ENCODE data around the gene XYLT1.

The XYLT1 gene

DNA sequence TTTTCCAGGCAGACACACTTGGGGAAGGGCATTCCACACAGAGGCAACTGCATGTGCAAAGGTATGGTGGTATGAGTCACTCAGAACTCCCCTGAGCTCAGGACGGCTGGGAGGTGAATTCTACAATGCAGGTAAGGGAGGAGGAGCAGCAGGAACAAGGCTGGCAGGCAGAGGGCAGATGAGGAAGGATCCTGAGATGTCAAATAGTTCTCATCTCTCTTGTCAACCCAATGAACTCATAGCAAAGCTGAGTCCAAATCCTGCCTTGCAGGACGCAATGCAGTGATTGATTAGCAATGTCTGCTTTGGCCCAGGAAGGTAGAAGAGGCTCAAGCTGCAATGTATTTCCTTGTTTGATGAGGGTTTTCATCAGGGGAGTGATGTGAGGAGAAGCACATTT lies 243.5 kb downstream of the XYLT1 start:
- H3K4me3 ChIP-seq (replicated peaks; ENCODE audit: low read depth, low read length), result no peak overlapping the region
- DNase-seq (ENCODE audit: extremely low read depth, low read depth), result no peak
- TF ChIP-seq CTCF (IDR thresholded peaks at IDR 0.05; ENCODE audit: low read depth, low read length, missing control alignments), result no peak

DNA sequence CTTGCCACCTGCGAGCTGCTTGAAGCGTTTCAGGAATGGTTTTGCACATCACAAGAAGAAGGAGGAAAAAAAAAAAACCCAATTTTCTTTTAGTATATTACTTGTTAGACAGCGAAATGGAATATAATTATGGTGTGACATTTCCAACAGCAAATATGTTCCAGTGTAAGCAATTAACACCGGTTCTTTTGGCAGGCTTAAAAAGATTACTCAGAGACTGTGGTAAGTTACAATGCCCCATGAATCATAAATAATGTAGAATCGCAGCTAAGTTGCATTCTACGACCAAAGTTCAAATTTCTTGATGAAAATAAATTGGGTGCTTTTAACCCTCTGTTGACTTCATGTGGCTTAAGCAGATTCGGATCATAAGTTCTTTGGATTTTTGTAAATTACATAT lies 245.2 kb downstream of the XYLT1 start:
- H3K4me3 ChIP-seq (replicated peaks; ENCODE audit: low read depth, low read length), result no peak overlapping the region
- TF ChIP-seq CTCF (IDR thresholded peaks at IDR 0.05; ENCODE audit: low read depth, low read length, missing control alignments), result no peak
- no peak for DNase-seq (ENCODE audit: extremely low read depth, low read depth)

DNA sequence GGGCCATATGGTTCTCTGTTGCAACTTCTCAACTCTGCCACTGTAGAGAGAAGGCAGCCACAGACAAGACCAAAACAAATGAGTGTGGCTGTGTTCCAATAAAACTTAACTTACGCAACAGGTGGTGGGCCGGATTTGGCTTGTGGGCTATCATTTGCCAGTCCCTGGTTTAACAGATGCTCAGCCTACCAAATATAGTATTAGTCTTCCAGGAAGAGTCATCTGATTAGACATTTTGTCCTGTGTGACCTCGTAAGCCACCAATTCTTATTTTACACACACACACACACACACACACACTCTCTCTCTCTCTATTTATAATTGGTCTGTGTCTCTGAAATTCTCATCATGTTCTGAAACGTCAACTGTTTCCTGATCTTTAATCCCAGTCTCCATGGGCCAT lies 245.9 kb downstream of the XYLT1 start:
- TF ChIP-seq CTCF (IDR thresholded peaks at IDR 0.05; ENCODE audit: low read depth, low read length, missing control alignments), result no peak
- no peak overlapping the region for H3K4me3 ChIP-seq (replicated peaks; ENCODE audit: low read depth, low read length)
- DNase-seq (ENCODE audit: extremely low read depth, low read depth), result peak; percentile 52

DNA sequence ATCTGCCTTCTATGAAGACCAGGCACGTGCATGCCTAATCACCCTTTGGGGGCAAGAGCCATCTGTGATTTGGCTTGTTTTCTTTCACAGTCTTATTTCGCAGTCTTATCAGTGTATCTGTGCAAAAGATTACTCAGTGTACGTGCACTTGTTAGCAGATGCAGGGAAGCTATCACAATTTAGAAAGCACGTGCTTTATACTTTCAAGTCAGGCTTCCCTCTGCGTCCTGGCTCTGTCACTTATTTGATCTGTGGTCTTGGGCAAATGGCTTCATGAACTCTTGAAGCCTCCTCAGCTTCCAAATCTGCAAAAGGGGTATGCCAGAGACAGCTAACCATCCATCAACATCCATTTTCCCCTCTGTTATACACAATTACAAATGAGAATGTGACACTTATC lies 246.4 kb downstream of the XYLT1 start:
- H3K4me3 ChIP-seq (replicated peaks; ENCODE audit: low read depth, low read length), result no peak overlapping the region
- TF ChIP-seq CTCF (IDR thresholded peaks at IDR 0.05; ENCODE audit: low read depth, low read length, missing control alignments), result no peak
- DNase-seq (ENCODE audit: extremely low read depth, low read depth), result no peak

GRCh38 chr16:17223576-17223975 lies 247.2 kb downstream of the XYLT1 start:
- no peak overlapping the region for H3K4me3 ChIP-seq (replicated peaks; ENCODE audit: low read depth, low read length)
- TF ChIP-seq CTCF (IDR thresholded peaks at IDR 0.05; ENCODE audit: low read depth, low read length, missing control alignments), result no peak
- DNase-seq (ENCODE audit: extremely low read depth, low read depth), result no peak

DNA sequence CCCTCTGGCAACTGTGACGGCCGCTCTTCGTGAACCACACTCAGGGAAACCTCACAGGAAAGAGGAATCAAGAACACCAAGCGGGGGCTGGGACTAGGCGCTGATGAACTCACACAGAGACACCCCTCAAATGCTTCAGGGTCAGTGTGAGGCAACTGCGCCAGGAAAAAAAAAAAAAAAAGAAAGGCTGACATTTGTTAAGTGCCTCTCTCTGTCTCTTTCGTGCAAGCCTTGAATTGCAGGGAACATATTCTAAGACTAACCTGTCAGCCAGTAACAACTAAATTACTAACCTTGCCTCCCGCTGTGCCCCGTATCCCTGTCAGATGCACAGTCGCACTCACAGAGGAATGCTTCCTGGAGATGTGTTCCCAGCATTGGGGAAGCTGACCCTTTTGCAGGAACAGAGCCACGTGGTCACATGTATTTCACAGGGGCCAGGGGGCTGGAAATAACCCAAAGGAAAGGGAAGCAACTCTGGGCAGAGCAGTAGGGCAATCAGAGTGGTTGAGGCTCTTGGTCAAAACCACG lies 247.8 kb downstream of the XYLT1 start:
- no peak for DNase-seq (ENCODE audit: extremely low read depth, low read depth)
- TF ChIP-seq CTCF (IDR thresholded peaks at IDR 0.05; ENCODE audit: low read depth, low read length, missing control alignments), result no peak
- no peak overlapping the region for H3K4me3 ChIP-seq (replicated peaks; ENCODE audit: low read depth, low read length)

DNA sequence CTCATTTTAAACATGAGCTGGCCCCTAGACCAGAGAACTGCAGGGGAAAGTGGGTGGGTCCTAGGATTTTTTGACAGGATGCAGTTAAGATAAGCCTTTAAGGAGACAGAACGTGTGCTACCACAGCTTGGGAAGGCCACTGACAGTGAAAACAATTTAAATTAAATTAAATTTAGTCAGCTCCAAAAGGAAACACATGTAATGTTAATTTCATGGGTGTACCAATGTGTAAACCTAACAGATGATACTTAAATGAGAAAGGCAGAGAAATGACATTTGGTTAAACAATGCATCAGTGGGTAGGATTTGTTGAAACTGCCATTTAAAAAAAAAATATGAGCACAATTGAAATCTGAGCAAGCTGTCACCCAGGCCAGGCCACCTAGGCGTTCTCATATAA lies 250.8 kb downstream of the XYLT1 start:
- H3K4me3 ChIP-seq (replicated peaks; ENCODE audit: low read depth, low read length), result no peak overlapping the region
- no peak for TF ChIP-seq CTCF (IDR thresholded peaks at IDR 0.05; ENCODE audit: low read depth, low read length, missing control alignments)
- no peak for DNase-seq (ENCODE audit: extremely low read depth, low read depth)
